ENCODE measurements around the gene PEX6.

Gene PEX6
- long read RNA-seq, donor 1, partial matches to known transcripts, result 0 of 1 reads
- long read RNA-seq, donor 1, other reads (novel, unspliced or antisense), result 0 of 1 reads
- long read RNA-seq, donor 2, partial matches to known transcripts, result 0 of 1 reads
- long read RNA-seq, donor 2, other reads (novel, unspliced or antisense), result 0 of 1 reads
- long read RNA-seq, donor 3, partial matches to known transcripts, result 0 of 3 reads
- long read RNA-seq, donor 3, other reads (novel, unspliced or antisense), result 0 of 3 reads
- long read RNA-seq, donor 4, partial matches to known transcripts, result 5 of 9 reads
- long read RNA-seq, donor 4, other reads (novel, unspliced or antisense), result 0 of 9 reads
- long read RNA-seq, donor 5, transcript PEX6-202 (17 exons, 3,478 nt), result major isoform, 7 of 7 reads
- long read RNA-seq, donor 5, partial matches to known transcripts, result 0 of 7 reads
- long read RNA-seq, donor 5, other reads (novel, unspliced or antisense), result 0 of 7 reads
- long read RNA-seq, donor 6, partial matches to known transcripts, result 5 of 7 reads
- long read RNA-seq, donor 6, other reads (novel, unspliced or antisense), result 0 of 7 reads
- long read RNA-seq, donor 7, partial matches to known transcripts, result 67 of 107 reads
- long read RNA-seq, donor 7, other reads (novel, unspliced or antisense), result 36 of 107 reads
- long read RNA-seq, donor 8, partial matches to known transcripts, result 5 of 7 reads
- long read RNA-seq, donor 8, other reads (novel, unspliced or antisense), result 0 of 7 reads

- DNase-seq, result peak; percentile 91
These were observed at the start of gene PEX6 for GRCh38 chr6:42978839-42979522. Gene PEX6, minus strand, starts transcription at chr6:42979181. Its CDS starts 31 bp downstream, at chr6:42979150.

GRCh38 chr6:43026365-43026764 lies 47.4 kb upstream of the PEX6 start:
- no peak for DNase-seq

GRCh38 chr6:43024436-43024835 lies 45.5 kb upstream of the PEX6 start:
- no peak for DNase-seq

- DNase-seq, result peak; percentile 78
These were observed 42.5 kb upstream of the PEX6 start, which contains the start of gene RRP36 for GRCh38 chr6:43021270-43022047. Gene RRP36, plus strand, starts transcription at chr6:43021623. Its CDS starts 32 bp downstream, at chr6:43021655.

- no peak for DNase-seq
These were observed 41.9 kb upstream of the PEX6 start for GRCh38 chr6:43020847-43021246.

- DNase-seq, result no peak
These were observed 41.2 kb upstream of the PEX6 start for GRCh38 chr6:43020052-43020705.

- DNase-seq, result no peak
These were observed 40.2 kb upstream of the PEX6 start for GRCh38 chr6:43019152-43019551.

GRCh38 chr6:43016943-43017334 lies 38.0 kb upstream of the PEX6 start:
- DNase-seq, result no peak

GRCh38 chr6:43016176-43016942 lies 37.4 kb upstream of the PEX6 start:
- no peak for DNase-seq

GRCh38 chr6:43014434-43014909 lies 35.5 kb upstream of the PEX6 start:
- DNase-seq, result peak; percentile 19

GRCh38 chr6:43013843-43014433 lies 35.0 kb upstream of the PEX6 start, which contains the start of the genes KLHDC3 and MEA1:
Gene KLHDC3, plus strand, starts transcription at chr6:43014249. Its CDS starts 2,944 bp downstream, at chr6:43017193.
Gene MEA1, minus strand, starts transcription at chr6:43013946. Its CDS starts 133 bp downstream, at chr6:43013813.
- peak; percentile 85 for DNase-seq

- peak; percentile 48 for DNase-seq
These were observed 34.3 kb upstream of the PEX6 start for GRCh38 chr6:43013097-43013842.

GRCh38 chr6:43012364-43012763 lies 33.4 kb upstream of the PEX6 start:
- no peak for DNase-seq

- DNase-seq, result no peak
These were observed 32.2 kb upstream of the PEX6 start for GRCh38 chr6:43011207-43011606.

- no peak for DNase-seq
These were observed 30.1 kb upstream of the PEX6 start for GRCh38 chr6:43009124-43009523.

GRCh38 chr6:43007126-43007525 lies 28.1 kb upstream of the PEX6 start:
- DNase-seq, result no peak

GRCh38 chr6:43006251-43006650 lies 27.3 kb upstream of the PEX6 start:
- no peak for DNase-seq

- DNase-seq, result no peak
These were observed 26.9 kb upstream of the PEX6 start for GRCh38 chr6:43005844-43006243.

GRCh38 chr6:43001843-43002242 lies 22.9 kb upstream of the PEX6 start:
- no peak for DNase-seq

Measured in right kidney (tissue), 9 donors.